BE2C (cell line): ENCODE measurements around the gene KCNG4.
"Not testable (repeated sequence)": the region's sequence is repeated elsewhere in the genome, so short reads cannot be mapped to it uniquely, and the experiment has no call there.

ENCODE experiments used
- DNase-seq: peaks from one replicate; pipeline ENCODE4 v3.0.0-alpha.2; 2020
- H3K27me3 ChIP-seq: fragments of 250-450 bp; sonication (Bioruptor Pico); 2 replicates; pipeline ENCODE4 v1.5.1; 2020; ENCODE audit warnings: mild to moderate bottlenecking
- H3K36me3 ChIP-seq: fragments of 250-450 bp; sonication (Bioruptor Pico); 2 replicates; pipeline ENCODE4 v1.5.1; 2020; ENCODE audit warnings: mild to moderate bottlenecking
- H3K4me1 ChIP-seq: fragments of 250-450 bp; sonication (Bioruptor Pico); 2 replicates; pipeline ENCODE4 v1.5.1; 2020
- H3K4me3 ChIP-seq: 2 replicates; pipeline ENCODE4 v1.5.1; 2011; ENCODE audit warnings: low read depth, low read length
- H3K9me3 ChIP-seq: fragments of 250-450 bp; sonication (Bioruptor Pico); 2 replicates; pipeline ENCODE4 v1.5.1; 2020
- CTCF ChIP-seq: IDR thresholded peaks from 2 replicates; pipeline ENCODE4 v1.5.1; 2012; ENCODE audit warnings: mild to moderate bottlenecking, low read depth, low read length

KCNG4 gene

GRCh38 chr16:84223456-84223855 lies 16.4 kb downstream of the KCNG4 start:
- DNase-seq: no peak

GRCh38 chr16:84220851-84221250 lies 19.0 kb downstream of the KCNG4 start:
- Histone ChIP-seq H3K4me1 (peaks cover 5% of the 10 kb centered on the region), H3K4me3 (no peak overlapping the region), H3K36me3 (no peaks in the 10 kb centered on the region), H3K27me3 (no peaks in the 10 kb centered on the region), H3K9me3 (no peaks in the 10 kb centered on the region)
- TF ChIP-seq CTCF: no peak
- DNase-seq: no peak

More at GRCh38 chr16:84223456-84223855, 16.4 kb downstream of the KCNG4 start:
- TF ChIP-seq CTCF: no peak
- Histone ChIP-seq H3K9me3 (no peaks in the 10 kb centered on the region), H3K27me3 (no peaks in the 10 kb centered on the region), H3K4me3 (no peak overlapping the region), H3K36me3 (no peaks in the 10 kb centered on the region), H3K4me1 (peaks cover 12% of the 10 kb centered on the region)

GRCh38 chr16:84218956-84219355 lies 20.9 kb downstream of the KCNG4 start:
- Histone ChIP-seq H3K4me1 (peaks cover 11% of the 10 kb centered on the region), H3K36me3 (no peaks in the 10 kb centered on the region), H3K4me3 (no peak overlapping the region), H3K9me3 (no peaks in the 10 kb centered on the region), H3K27me3 (no peaks in the 10 kb centered on the region)
- no peak for TF ChIP-seq CTCF
- no peak for DNase-seq

- Histone ChIP-seq H3K27me3 (no peaks in the 10 kb centered on the region), H3K36me3 (no peaks in the 10 kb centered on the region), H3K4me3 (no peak overlapping the region), H3K4me1 (peaks cover 11% of the 10 kb centered on the region), H3K9me3 (no peaks in the 10 kb centered on the region)
- DNase-seq: no peak
- no peak for TF ChIP-seq CTCF
Measured at GRCh38 chr16:84218176-84218823, 21.5 kb downstream of the KCNG4 start.

DNA sequence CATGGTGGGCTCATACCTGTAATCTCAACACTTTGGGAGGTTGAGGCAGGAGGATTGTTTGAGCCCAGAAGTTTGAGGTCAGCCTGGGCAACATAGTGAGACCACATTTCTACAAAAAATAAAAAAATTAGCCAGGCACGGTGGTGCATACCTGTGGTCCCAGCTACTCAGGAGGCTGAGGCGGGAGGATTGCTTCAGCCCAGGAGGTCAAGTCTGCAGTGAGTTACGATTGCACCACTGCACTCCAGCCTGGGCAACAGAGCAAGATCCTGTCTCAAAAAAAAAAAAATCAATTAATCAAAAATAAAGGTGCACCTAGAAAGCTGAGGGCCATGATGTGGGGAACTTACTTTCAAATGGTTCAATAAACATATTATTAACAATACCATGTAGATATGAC lies 23.7 kb downstream of the KCNG4 start:
- DNase-seq, H3K27me3 ChIP-seq, H3K36me3 ChIP-seq, H3K9me3 ChIP-seq, H3K4me3 ChIP-seq: not testable (repeated sequence)
- peaks cover 11% of the 10 kb centered on the region for H3K4me1 ChIP-seq

DNA sequence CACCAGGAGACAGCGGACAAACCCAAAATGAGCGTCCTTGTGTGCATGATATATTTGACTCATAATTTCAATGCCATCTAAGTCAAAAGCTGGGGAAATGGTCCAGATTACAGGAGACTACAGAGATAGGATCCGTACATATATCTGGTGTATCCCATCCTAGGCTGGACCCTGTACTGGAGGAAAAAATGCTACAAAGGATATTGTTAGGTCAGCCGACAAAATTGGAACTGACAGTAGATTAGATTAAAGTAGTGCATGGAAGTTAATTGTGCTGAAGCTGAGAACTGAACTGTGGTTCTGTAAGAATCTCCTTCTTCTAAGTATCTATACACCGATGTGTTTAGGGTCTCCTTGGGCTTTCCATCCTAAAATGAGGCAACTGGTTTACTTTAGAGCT lies 24.3 kb downstream of the KCNG4 start:
- Histone ChIP-seq H3K9me3 (no peaks in the 10 kb centered on the region), H3K36me3 (no peaks in the 10 kb centered on the region), H3K4me1 (peaks cover 11% of the 10 kb centered on the region), H3K4me3 (no peak overlapping the region), H3K27me3 (no peaks in the 10 kb centered on the region)
- DNase-seq: no peak
- no peak for TF ChIP-seq CTCF
